Measurements from ENCODE around the gene COBL. TPM values are rescaled to one million over a fixed set of nuclear protein-coding genes. Genes with fewer than 3 reads are reported as not detected.

COBL gene
- total and polyA plus RNA-seq, 2 of the 4 experiments (the other 2 are of a cell fraction): under 0.01 TPM; not detected in 1

DNA sequence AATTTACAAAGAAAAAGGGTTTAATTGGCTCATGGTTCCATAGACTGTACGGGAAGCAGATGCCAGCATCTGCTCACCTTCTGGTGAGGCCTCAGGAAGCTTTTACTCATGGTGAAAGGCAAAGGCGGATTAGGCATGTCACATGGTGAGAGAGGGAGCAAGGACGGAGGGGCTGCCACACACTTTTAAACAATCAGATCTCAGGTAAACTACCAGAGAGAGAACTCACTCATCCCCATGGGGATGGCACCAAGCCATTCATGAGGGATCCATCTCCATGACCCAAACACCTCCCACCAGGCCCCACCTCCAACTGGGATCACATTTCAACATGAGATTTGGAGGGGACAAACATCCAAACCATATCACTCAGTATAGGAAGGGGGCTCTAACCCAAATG, 183.9 kb downstream of the COBL start:
- Histone ChIP-seq H3K18ac (ENCODE audit: low read depth, low read length) (no peak overlapping the region), H2BK120ac (ENCODE audit: low read depth, low read length) (no peak overlapping the region), H3K9ac (ENCODE audit: low read depth, low read length) (no peak overlapping the region), H3K27me3 (ENCODE audit: control insufficient read depth, insufficient read depth, low read length) (peaks cover 2% of the 10 kb centered on the region; the same call in 1 of the 2 replicates), H2BK15ac (ENCODE audit: low read depth, low read length) (no peak overlapping the region), H2AK9ac (replicated peaks; ENCODE audit: low read depth, low read length, poor library complexity) (no peak overlapping the region), H4K5ac (ENCODE audit: low read depth, low read length) (no peak overlapping the region), H4K91ac (ENCODE audit: insufficient read depth, low read depth, low read length) (no peak overlapping the region), H3K9me1 (ENCODE audit: insufficient read depth, low read length) (no peaks in the 10 kb centered on the region), H3K79me1 (ENCODE audit: low read depth in 1 of 2, low read length in 2 of 2) (no peaks in the 10 kb centered on the region), H2AFZ (replicated peaks; ENCODE audit: low read length, poor library complexity) (no peak overlapping the region), H2AK5ac (ENCODE audit: low read depth, low read length) (no peak overlapping the region), H3K4ac (ENCODE audit: low read depth, low read length) (no peak overlapping the region), H3K4me3 (ENCODE audit: insufficient read depth, low read depth, low read length) (no peak overlapping the region), H3K4me2 (ENCODE audit: low read depth, low read length) (no peak overlapping the region), H3K4me1 (ENCODE audit: control insufficient read depth, insufficient read depth, low read length) (no peaks in the 10 kb centered on the region), H4K20me1 (ENCODE audit: insufficient read depth, low read length) (no peaks in the 10 kb centered on the region), H3K36me3 (ENCODE audit: control insufficient read depth, insufficient read depth, low read length) (no peaks in the 10 kb centered on the region), H3K14ac (replicated peaks; ENCODE audit: low read depth, low read length) (no peak overlapping the region), H3K23ac (ENCODE audit: low read depth, low read length) (no peak overlapping the region), H3K56ac (ENCODE audit: extremely low read depth, insufficient read depth, low read length) (no peak overlapping the region), H4K8ac (ENCODE audit: low read depth in 2 of 2, low read length in 2 of 2) (no peak overlapping the region), H3K9me3 (ENCODE audit: control insufficient read depth, insufficient read depth, low read length) (no peaks in the 10 kb centered on the region; the same call in 1 of the 2 replicates), H2BK5ac (ENCODE audit: low read depth, low read length, poor library complexity, severe bottlenecking) (no peak overlapping the region), H3K27ac (ENCODE audit: insufficient read depth, low read length) (no peak overlapping the region), H2BK20ac (ENCODE audit: low read depth, low read length) (no peak overlapping the region)
- DNase-seq (no peak), ATAC-seq (ENCODE audit: low read depth) (no peak)
- BruUV-seq (replicated peaks): no TSS peak
- ChIA-PET POLR2A (ENCODE audit: unreplicated experiment) (no interaction called here), CTCF (no interaction called here)
- TF ChIP-seq USF2 (IDR thresholded peaks at IDR 0.05; ENCODE audit: low read depth, low read length) (no peak), RAD21 (IDR thresholded peaks at IDR 0.05; ENCODE audit: low read length) (no peak), RFX5 (IDR thresholded peaks at IDR 0.05; ENCODE audit: low read depth, low read length) (no peak), NFE2L2 (IDR thresholded peaks at IDR 0.05; ENCODE audit: low read depth, low read length) (no peak), MAFK (IDR thresholded peaks at IDR 0.05; ENCODE audit: low read depth, low read length) (no peak), MAZ (IDR thresholded peaks at IDR 0.05; ENCODE audit: borderline replicate concordance, low read depth, low read length) (no peak), CHD1 (IDR thresholded peaks at IDR 0.05; ENCODE audit: low read depth, low read length) (no peak), MXI1 (IDR thresholded peaks at IDR 0.05; ENCODE audit: borderline replicate concordance, low read depth, low read length) (no peak), RCOR1 (IDR thresholded peaks at IDR 0.05; ENCODE audit: insufficient replicate concordance, low read length) (no peak), ELK1 (IDR thresholded peaks at IDR 0.05; ENCODE audit: borderline replicate concordance, low read depth, low read length) (no peak), POLR2A (IDR thresholded peaks at IDR 0.05; ENCODE audit: low read depth, low read length) (no peak)
- TF ChIP-seq, protein P1, sequence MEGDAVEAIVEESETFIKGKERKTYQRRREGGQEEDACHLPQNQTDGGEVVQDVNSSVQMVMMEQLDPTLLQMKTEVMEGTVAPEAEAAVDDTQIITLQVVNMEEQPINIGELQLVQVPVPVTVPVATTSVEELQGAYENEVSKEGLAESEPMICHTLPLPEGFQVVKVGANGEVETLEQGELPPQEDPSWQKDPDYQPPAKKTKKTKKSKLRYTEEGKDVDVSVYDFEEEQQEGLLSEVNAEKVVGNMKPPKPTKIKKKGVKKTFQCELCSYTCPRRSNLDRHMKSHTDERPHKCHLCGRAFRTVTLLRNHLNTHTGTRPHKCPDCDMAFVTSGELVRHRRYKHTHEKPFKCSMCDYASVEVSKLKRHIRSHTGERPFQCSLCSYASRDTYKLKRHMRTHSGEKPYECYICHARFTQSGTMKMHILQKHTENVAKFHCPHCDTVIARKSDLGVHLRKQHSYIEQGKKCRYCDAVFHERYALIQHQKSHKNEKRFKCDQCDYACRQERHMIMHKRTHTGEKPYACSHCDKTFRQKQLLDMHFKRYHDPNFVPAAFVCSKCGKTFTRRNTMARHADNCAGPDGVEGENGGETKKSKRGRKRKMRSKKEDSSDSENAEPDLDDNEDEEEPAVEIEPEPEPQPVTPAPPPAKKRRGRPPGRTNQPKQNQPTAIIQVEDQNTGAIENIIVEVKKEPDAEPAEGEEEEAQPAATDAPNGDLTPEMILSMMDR (conservative IDR thresholded peaks at IDR 0.05; ENCODE audit: low read depth, low read length): no peak
- no CpG with 5 or more reads among the region's 3 CpGs for WGBS, 2 experiments (ENCODE audit: extremely low coverage in 2 of 2, insufficient read length in 1 of 2)
- dilution Hi-C loops (cut with HindIII; ENCODE audit: low sequenced_read_pairs, unreplicated experiment) (no loop called here), in situ Hi-C loops (cut with MboI; ENCODE audit: low sequenced_read_pairs) (no loop called here), intact Hi-C loops (cut with micrococcal nuclease) (no loop called here)

All from IMR-90 (cell line).